ENCODE data around the gene GPR156. TPM values are rescaled to one million over a fixed set of nuclear protein-coding genes. Genes with fewer than 3 reads are reported as not detected.

GPR156 gene
- total RNA-seq, 1 donor from 2014 or later, result 0.48 TPM

DNA sequence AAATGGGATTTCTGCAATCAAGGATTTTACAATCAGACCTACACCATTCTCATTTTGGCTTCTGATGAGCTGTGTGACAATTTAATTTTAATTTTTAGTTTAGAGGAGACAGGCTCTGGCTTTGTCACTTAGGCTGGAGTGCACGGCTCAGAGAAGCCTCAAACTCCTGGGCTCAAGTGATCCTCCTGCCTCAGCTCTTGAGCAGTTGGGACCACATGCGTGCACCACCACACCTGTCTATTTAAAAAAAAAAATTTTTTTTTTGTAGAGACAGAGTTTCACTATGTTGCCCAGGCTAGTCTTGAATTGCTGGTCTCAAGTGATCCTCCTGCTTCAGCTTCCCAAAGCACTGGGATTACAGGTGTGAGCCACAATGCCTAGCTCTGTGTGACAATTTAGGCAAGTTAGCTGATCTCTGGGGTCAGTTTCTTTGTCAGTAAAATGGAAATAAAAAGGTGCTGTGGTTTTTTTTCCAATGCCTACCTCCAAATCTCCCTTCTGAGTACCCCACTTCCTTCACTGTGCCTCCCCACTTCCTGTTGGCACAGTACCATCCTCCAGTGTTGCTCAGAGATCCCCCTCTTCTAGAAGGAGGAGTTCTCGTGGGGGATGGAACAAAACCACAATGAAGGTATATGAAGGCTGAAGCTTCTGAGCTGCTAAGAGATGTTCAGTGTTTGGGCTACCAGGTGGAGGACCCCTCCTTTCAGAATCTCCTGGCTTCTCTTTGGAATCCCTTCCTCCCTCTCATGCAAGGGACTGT is 136.7 kb downstream of the GPR156 start:
- no peak for DNase-seq (ENCODE audit: extremely low spot score, unreplicated experiment)
- Mint-ChIP-seq H3K9me3 (ENCODE audit: unreplicated experiment) (no peaks in the 10 kb centered on the region), H3K4me3 (ENCODE audit: unreplicated experiment) (no peak overlapping the region), H3K36me3 (ENCODE audit: unreplicated experiment) (no peaks in the 10 kb centered on the region), H3K4me1 (ENCODE audit: unreplicated experiment) (peaks cover 33% of the 10 kb centered on the region), H3K27ac (ENCODE audit: unreplicated experiment) (no peak overlapping the region), H3K27me3 (ENCODE audit: unreplicated experiment) (no peaks in the 10 kb centered on the region)
- TF ChIP-seq, protein P1, sequence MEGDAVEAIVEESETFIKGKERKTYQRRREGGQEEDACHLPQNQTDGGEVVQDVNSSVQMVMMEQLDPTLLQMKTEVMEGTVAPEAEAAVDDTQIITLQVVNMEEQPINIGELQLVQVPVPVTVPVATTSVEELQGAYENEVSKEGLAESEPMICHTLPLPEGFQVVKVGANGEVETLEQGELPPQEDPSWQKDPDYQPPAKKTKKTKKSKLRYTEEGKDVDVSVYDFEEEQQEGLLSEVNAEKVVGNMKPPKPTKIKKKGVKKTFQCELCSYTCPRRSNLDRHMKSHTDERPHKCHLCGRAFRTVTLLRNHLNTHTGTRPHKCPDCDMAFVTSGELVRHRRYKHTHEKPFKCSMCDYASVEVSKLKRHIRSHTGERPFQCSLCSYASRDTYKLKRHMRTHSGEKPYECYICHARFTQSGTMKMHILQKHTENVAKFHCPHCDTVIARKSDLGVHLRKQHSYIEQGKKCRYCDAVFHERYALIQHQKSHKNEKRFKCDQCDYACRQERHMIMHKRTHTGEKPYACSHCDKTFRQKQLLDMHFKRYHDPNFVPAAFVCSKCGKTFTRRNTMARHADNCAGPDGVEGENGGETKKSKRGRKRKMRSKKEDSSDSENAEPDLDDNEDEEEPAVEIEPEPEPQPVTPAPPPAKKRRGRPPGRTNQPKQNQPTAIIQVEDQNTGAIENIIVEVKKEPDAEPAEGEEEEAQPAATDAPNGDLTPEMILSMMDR (IDR thresholded peaks at IDR 0.05), result no peak

DNA sequence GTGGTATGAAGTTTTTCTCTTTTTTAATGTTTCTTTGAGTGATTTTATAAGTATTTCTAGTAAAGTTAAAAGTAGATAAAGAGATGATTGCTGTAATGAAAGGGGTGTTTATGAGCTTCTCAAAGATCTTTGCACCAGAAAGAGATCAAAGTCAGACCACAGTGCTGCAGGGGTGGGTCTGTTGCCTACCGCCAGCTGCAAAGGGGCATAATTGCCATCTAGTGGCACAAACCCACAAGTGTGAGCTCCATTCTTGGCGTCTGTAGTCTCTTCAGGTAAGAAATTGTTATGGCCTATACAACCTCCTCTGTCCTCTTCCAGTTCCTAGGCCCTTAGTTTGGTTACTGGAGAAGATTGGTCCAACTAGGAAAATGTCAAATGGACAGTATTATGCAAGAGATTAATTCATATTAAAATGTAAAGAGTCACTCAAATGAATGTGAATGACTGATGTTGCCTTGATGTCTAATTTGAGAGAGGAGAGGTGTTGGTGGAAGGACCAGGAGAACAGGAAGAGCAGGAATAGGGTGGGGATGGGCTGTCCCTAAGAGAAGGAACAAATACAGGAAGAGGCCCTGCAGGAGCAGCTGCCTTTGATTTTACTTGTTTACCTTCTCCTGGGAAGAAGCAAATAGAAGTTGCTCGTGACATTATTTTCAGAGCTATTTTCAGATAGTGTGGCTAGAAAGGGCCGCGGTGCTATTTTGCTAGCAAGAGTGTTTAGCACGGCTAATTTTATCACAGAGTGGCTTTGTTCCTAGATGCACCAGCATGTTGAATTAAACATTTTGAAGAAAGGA is 137.8 kb downstream of the GPR156 start:
- Mint-ChIP-seq H3K36me3 (ENCODE audit: unreplicated experiment) (no peaks in the 10 kb centered on the region), H3K4me1 (ENCODE audit: unreplicated experiment) (peaks cover 27% of the 10 kb centered on the region), H3K27me3 (ENCODE audit: unreplicated experiment) (no peaks in the 10 kb centered on the region), H3K4me3 (ENCODE audit: unreplicated experiment) (no peak overlapping the region), H3K9me3 (ENCODE audit: unreplicated experiment) (no peaks in the 10 kb centered on the region), H3K27ac (ENCODE audit: unreplicated experiment) (peak overlapping the region; percentile 9)
- DNase-seq (ENCODE audit: extremely low spot score, unreplicated experiment), result no peak
- TF ChIP-seq, protein P1 (IDR thresholded peaks at IDR 0.05), result no peak

DNA sequence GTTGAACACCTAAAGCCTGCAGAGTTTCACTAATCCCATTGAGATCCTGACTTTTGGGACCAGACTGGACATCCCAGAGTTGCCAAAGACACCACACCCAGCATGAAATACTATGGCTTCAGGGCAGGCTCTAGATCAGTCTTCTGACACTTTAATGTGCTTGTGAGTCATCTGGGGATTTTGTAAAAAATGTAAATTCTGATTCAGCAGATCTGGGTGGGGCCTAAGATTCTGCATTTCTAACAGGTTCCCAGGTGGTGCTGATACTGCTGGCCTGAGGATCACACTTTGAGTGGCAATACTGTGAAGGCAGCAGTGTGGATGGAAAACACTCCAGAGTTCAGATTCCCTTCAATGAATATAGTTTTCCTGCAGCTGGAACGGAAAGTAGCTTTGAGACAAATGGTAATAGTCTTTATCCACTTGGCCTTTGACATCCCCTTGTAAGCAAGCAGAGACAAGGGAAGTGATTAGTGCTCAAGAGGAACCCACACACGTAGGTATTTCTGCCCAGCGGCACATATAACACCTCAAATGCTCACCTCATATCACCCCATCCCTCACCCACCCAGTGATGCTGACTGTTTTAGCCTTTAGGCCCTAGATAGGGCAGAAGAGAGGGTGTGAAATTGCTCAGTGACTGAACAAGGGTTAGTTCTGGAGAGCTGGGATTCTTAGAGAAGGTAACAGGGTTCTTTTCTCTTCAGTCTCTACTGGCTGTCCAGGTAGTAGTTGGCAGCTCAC is 139.3 kb downstream of the GPR156 start:
- DNase-seq (ENCODE audit: extremely low spot score, unreplicated experiment), result no peak
- H3K27ac Mint-ChIP-seq (ENCODE audit: unreplicated experiment), result peak overlapping the region; percentile 65
- H3K27me3 Mint-ChIP-seq (ENCODE audit: unreplicated experiment), result no peaks in the 10 kb centered on the region
- no peak overlapping the region for H3K4me3 Mint-ChIP-seq (ENCODE audit: unreplicated experiment)
- TF ChIP-seq, protein P1 (IDR thresholded peaks at IDR 0.05), result no peak
- H3K36me3 Mint-ChIP-seq (ENCODE audit: unreplicated experiment), result no peaks in the 10 kb centered on the region
- peaks cover 27% of the 10 kb centered on the region for H3K4me1 Mint-ChIP-seq (ENCODE audit: unreplicated experiment)
- H3K9me3 Mint-ChIP-seq (ENCODE audit: unreplicated experiment), result no peaks in the 10 kb centered on the region

DNA sequence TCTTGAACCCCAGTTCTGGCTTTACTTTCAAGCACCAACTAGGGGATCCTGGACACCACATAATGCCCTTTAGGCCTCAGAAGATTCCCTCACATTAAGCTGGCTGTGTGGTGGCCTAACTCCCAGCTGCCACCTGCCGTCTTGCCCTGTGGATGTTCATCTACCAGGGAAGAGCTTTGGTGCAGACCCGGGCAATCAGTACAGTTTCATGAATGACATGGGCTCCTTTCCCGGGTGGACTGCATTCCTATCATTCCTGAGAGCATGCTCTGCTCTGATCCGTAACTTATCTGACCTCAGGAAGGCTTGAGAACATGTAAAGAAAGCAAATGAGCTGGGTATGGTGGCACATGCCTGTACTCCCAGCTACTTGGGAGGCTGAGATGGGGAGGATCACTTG is 140.8 kb downstream of the GPR156 start:
- TF ChIP-seq, protein P1 (IDR thresholded peaks at IDR 0.05), result no peak
- Mint-ChIP-seq H3K27ac (ENCODE audit: unreplicated experiment) (no peak overlapping the region), H3K27me3 (ENCODE audit: unreplicated experiment) (no peaks in the 10 kb centered on the region), H3K4me3 (ENCODE audit: unreplicated experiment) (no peak overlapping the region), H3K36me3 (ENCODE audit: unreplicated experiment) (no peaks in the 10 kb centered on the region), H3K9me3 (ENCODE audit: unreplicated experiment) (no peaks in the 10 kb centered on the region), H3K4me1 (ENCODE audit: unreplicated experiment) (peaks cover 27% of the 10 kb centered on the region)
- no peak for DNase-seq (ENCODE audit: extremely low spot score, unreplicated experiment)

Measured in osteocyte (in vitro differentiated cells).